ENCODE data around the gene CA12. TPM values are rescaled to one million over a fixed set of nuclear protein-coding genes. Genes with fewer than 3 reads are reported as not detected.

CA12 gene
- polyA plus RNA-seq, 4 donors: 125 to 151 (median 149) TPM

GRCh38 chr15:63379492-63380150, 2.0 kb downstream of the CA12 start:
- no peak for DNase-seq (ENCODE audit: low read depth in 4 of 4, low spot score in 3 of 4)

- DNase-seq (ENCODE audit: low read depth in 4 of 4, low spot score in 3 of 4): no peak
These were observed 2.7 kb downstream of the CA12 start for GRCh38 chr15:63378946-63379345.

DNA sequence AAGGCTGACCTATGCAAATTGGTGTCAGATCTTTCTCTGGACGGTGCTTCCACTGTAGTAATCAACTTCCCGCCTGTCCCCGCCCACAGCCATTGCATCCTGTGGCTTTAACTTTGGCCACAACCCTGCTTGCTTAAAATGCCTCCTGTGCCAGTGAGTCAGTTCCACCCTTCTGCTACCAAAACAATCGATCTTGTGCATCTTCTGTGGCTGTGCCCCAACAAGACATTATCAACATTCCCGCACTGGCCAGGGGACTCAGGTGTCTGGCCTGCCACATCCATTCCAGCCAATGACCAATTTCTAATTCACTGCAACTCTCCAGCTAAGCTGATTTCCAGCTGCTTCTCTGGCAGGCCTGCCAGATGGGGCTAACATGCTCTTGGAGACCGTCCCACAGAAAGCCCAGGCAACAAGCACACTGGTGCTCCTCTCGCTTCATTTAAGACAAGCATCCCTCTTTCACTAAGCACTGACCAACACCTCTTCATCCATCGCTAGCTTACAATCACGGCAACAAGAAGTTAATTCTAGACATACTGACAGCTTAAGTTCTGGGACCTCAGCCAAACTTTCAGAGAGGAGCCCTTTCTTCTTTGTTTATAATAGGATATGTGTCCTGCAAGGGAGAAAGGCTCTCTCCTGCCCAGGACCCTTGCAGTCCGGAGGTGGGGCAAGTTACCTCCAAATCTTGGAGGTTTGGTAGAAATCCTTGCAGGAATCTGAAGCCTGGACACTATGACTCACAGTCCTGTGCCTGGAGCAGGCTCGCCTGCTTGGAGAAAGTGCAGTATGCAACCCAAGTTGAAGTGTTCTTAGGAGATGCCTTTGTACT, 6.7 kb downstream of the CA12 start:
- no peak for DNase-seq (ENCODE audit: low read depth in 4 of 4, low spot score in 3 of 4)

DNA sequence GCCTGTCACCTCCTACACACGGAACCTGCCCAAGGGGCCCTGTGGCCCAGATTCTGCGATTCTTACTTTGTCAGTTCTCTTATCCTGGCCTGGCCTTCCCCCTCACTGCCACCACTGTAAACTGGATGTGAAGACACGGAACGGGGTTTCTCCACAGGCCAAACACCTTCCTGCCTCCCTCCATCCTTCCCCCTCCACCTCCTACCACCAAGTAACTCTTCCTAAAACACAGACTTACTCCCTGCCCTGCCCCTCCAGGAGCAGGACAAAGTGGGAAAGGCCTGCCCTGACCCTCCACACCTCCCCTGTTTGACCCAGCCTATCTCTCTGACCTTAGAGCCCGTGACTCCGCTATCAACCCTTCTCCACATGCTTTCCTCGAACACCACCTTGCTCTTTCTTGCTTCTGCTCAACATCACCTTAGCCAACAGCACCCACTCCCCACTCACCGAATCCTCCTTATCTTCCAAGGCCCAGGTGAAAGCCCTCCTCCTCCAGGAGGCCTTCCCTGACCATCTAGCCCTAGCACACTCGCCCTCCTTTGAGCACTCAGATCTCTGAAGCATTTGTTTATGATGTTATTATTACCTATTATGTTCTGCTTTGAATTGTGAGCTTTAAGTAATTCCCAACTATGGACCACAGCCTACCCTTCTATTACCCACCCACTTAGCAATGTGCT, 7.6 kb downstream of the CA12 start:
- DNase-seq (ENCODE audit: low read depth in 4 of 4, low spot score in 3 of 4): no peak

GRCh38 chr15:63373330-63373729, 8.3 kb downstream of the CA12 start:
- DNase-seq (ENCODE audit: low read depth in 4 of 4, low spot score in 3 of 4): no peak

- no peak for DNase-seq (ENCODE audit: low read depth in 4 of 4, low spot score in 3 of 4)
These were observed 8.9 kb downstream of the CA12 start for GRCh38 chr15:63372753-63373152.

DNA sequence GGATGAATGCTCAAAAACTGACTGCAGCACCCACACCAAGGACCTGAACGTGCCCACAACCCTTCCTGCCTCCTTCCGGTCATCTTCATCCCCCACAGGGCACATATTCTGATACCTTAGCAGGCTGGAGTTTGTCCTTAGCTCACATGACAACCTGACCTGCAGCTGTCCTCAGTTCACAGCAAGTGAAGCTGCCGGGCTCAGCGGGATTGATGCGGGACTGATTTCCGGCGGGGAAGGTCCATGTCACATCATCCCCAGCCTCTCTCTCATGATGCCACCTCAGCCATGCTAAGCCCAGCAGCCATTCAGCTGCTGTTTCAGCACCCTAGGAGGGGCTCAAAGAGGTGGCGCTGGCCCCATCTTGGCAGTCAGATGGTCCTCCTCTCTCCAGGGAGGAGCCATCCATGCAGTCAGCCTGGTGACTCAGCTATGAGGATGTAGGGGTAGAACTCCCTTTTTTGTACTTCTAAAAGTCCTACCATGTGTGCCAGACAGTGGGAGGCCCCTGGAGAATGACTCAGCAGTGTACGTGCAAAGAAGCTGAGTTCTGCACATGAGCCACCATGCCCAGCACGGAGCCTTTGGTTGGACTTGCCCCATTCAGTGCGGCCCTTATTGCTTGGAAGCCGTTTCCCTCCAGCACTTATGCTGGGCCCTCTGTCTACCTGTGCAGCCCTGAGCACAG, 9.5 kb downstream of the CA12 start:
- DNase-seq (ENCODE audit: low read depth in 4 of 4, low spot score in 3 of 4): no peak

- DNase-seq (ENCODE audit: low read depth in 4 of 4, low spot score in 3 of 4): no peak
These were observed 10.2 kb downstream of the CA12 start for GRCh38 chr15:63371297-63371918.

DNA sequence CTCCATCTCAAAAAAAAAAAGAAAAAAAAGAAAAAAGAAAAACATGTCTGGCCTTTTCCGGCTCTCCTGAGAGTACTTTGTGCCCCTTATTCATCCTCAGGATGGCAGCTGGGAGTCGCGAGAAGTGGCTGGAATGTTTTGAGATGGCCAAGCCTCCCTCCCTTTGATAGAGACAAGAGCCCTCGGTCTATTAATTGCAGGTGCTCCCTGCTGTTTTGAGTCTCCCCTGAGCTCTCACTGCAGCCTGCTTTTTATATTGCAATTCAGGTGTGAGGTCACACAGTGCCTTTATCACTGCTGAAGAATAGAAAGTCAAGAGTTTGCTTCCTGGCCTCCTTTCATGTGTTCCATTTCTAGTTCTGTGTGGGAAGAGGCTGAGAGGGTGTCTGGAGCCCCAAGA, 10.9 kb downstream of the CA12 start:
- no peak for DNase-seq (ENCODE audit: low read depth in 4 of 4, low spot score in 3 of 4)

DNA sequence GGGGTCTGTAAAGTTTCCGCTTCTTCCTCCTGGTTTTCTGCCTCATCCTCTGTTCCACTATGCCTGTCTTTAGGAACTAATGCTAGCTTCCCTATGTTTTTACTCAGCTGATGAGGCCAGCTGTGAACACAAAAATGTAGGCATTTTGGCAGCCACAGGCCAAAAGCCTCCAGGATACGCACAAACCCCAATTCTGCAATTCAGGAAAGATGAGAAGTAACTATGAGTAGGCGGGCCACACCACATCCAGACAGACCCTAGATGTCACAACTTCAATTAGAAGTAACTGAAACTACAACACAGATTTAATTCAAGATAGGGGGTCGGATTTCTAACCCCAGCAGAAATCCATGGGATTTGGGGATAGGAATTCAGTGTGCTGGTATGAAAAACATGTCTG, 11.9 kb downstream of the CA12 start:
- DNase-seq (ENCODE audit: low read depth in 4 of 4, low spot score in 3 of 4): no peak

- DNase-seq (ENCODE audit: low read depth in 4 of 4, low spot score in 3 of 4): no peak
These were observed 12.3 kb downstream of the CA12 start for GRCh38 chr15:63369296-63369695.

DNA sequence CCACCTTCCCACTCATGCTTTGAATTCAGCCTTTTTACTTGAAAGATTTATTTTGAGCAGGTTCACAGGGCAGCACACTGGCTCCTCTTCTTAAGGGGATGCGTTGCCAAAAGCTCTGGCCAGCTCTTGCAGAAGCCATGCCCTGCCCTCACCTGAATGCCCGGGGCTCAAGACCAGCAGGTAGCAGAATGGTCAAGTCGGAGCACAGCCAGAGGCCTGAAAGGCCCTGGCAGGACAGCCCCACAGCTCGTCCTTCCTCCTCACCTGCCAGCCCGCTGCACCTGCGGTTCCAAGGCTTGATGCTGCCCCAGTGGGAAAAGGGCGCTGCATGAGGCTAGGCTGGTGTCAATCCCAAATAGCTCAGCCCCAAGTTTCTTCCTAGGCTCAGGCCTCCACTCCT, 13.1 kb downstream of the CA12 start:
- DNase-seq (ENCODE audit: low read depth in 4 of 4, low spot score in 3 of 4): no peak

GRCh38 chr15:63367900-63368299, 13.7 kb downstream of the CA12 start:
- no peak for DNase-seq (ENCODE audit: low read depth in 4 of 4, low spot score in 3 of 4)

DNA sequence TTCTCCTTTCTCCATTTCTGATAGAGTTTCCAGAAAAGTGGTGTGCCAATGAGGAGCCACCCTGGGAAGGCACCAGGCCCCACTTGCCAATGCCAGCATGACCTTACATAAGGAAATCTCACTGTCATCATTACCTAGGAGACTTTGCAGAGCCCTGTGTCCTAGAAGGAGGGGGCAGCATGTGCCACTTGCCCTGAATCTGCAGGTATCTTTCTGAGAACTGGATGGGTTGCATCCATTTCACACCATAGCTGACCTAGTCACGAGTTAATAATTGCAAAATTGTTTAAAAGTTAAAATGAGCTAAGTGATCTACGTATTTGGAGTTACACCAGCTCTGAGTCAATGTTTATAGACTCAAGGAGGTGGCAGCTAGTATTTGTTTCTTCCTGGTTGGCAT, 14.3 kb downstream of the CA12 start:
- DNase-seq (ENCODE audit: low read depth in 4 of 4, low spot score in 3 of 4): no peak

DNA sequence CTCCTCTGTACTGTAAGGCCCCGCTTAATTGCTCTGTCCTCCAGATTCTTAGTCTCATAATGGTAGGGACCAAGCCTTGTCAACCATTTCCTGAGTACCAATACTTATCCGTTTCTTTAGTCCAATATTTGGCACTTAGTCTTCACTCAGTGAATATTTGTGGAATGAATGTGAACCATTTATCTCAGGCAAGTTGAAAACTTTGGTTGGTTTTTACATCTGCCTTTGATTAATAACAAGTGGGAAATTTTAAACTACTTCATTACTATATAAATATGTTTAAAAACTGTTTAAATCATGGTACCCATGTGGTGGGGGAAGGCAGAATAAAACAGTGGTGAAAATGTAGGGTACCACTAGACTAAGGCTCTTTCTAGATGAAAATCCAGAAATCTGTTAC, 15.2 kb downstream of the CA12 start:
- DNase-seq (ENCODE audit: low read depth in 4 of 4, low spot score in 3 of 4): no peak

GRCh38 chr15:63365273-63365680, 16.4 kb downstream of the CA12 start:
- no peak for DNase-seq (ENCODE audit: low read depth in 4 of 4, low spot score in 3 of 4)

- DNase-seq (ENCODE audit: low read depth in 4 of 4, low spot score in 3 of 4): no peak
These were observed 17.0 kb downstream of the CA12 start for GRCh38 chr15:63364399-63365272.

- DNase-seq (ENCODE audit: low read depth in 4 of 4, low spot score in 3 of 4): no peak
These were observed 18.4 kb downstream of the CA12 start for GRCh38 chr15:63363292-63363691.

- no peak for DNase-seq (ENCODE audit: low read depth in 4 of 4, low spot score in 3 of 4)
These were observed 18.8 kb downstream of the CA12 start for GRCh38 chr15:63362885-63363284.

DNA sequence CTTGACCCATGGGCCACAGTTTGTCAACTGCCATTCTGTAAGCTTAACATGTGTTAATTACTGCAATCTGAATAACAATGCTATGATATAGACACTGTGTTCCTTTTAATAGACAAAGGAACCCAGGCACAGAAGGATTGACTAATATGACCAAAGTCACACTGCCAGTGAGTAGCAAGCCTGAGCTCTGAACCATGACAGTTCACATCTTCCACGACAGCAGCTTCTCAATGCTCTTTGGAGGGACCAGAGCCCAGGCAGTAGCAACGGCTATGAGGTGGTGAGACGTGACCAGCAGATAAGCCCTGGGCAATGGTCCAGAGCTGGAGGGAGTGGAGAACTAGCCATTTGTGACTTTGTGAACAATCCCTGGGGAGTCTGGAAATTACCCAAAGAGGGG, 19.4 kb downstream of the CA12 start:
- no peak for DNase-seq (ENCODE audit: low read depth in 4 of 4, low spot score in 3 of 4)
